Osteoblast (primary cell): Measurements from ENCODE around the gene CCDC177. TPM values are rescaled to one million over a fixed set of nuclear protein-coding genes. Genes with fewer than 3 reads are reported as not detected.

Experiments
- DNase-seq: peaks from one replicate; pipeline ENCODE4 v3.0.0; 2011; ENCODE audit warnings: low spot score, mixed read lengths; ENCODE audit not compliant: insufficient read length; ENCODE audit errors: missing footprints
- H2AFZ ChIP-seq: 2 replicates; pipeline ENCODE4 v1.6.0; 2011; ENCODE audit warnings: mild to moderate bottlenecking, low read length
- H3K27ac ChIP-seq: 2 replicates; pipeline ENCODE4 v1.5.1; 2011; ENCODE audit warnings: mild to moderate bottlenecking, low read depth, low read length, moderate library complexity
- H3K27me3 ChIP-seq: 2 replicates; pipeline ENCODE4 v1.6.0; 2012; ENCODE audit warnings: mild to moderate bottlenecking, control low read depth, inconsistent platforms, low read length, moderate library complexity; ENCODE audit not compliant: insufficient read depth
- H3K36me3 ChIP-seq: 2 replicates; pipeline ENCODE4 v1.5.1; 2011; ENCODE audit warnings: mild to moderate bottlenecking, low read length, control low read depth, moderate library complexity; ENCODE audit not compliant: insufficient read depth
- H3K4me1 ChIP-seq: 2 replicates; pipeline ENCODE4 v1.5.1; 2011; ENCODE audit warnings: mild to moderate bottlenecking, low read length, control low read depth, moderate library complexity; ENCODE audit not compliant: insufficient read depth
- H3K4me2 ChIP-seq: 2 replicates; pipeline ENCODE4 v1.6.0; 2011; ENCODE audit warnings: mild to moderate bottlenecking, low read length; ENCODE audit not compliant: insufficient read depth
- H3K4me3 ChIP-seq: fragments of 200-600 bp; sonication (generic); 3 replicates; pipeline ENCODE4 v1.5.1; 2012; ENCODE audit warnings: mild to moderate bottlenecking, low read length, inconsistent platforms; ENCODE audit not compliant: insufficient read depth
- H3K79me2 ChIP-seq: 2 replicates; pipeline ENCODE4 v1.6.0; 2012; ENCODE audit warnings: mild to moderate bottlenecking, low read length, control low read depth, inconsistent platforms; ENCODE audit not compliant: insufficient read depth
- H3K9me3 ChIP-seq: 2 replicates; pipeline ENCODE4 v1.5.1; 2011; ENCODE audit warnings: low read depth, low read length, control low read depth
- H4K20me1 ChIP-seq: 2 replicates; pipeline ENCODE4 v1.6.0; 2012; ENCODE audit warnings: mild to moderate bottlenecking, low read length, control low read depth; ENCODE audit not compliant: insufficient read depth
- total RNA-seq: library from RNA; depleted of rRNA; stranded (reverse); fragments of >200 nt; gene quantifications from 2 replicates; pipeline ENCODE4 v1.2.3, GENCODE V29; 2012
- TF ChIP-seq, protein P1 (sequence below): IDR thresholded peaks from 2 replicates; pipeline ENCODE4 v1.5.1; 2011; ENCODE audit warnings: mild to moderate bottlenecking, low read depth, low read length, moderate library complexity; ENCODE audit errors: extremely low read depth

The CCDC177 gene
- total RNA-seq, 1 donor, result not detected

DNA sequence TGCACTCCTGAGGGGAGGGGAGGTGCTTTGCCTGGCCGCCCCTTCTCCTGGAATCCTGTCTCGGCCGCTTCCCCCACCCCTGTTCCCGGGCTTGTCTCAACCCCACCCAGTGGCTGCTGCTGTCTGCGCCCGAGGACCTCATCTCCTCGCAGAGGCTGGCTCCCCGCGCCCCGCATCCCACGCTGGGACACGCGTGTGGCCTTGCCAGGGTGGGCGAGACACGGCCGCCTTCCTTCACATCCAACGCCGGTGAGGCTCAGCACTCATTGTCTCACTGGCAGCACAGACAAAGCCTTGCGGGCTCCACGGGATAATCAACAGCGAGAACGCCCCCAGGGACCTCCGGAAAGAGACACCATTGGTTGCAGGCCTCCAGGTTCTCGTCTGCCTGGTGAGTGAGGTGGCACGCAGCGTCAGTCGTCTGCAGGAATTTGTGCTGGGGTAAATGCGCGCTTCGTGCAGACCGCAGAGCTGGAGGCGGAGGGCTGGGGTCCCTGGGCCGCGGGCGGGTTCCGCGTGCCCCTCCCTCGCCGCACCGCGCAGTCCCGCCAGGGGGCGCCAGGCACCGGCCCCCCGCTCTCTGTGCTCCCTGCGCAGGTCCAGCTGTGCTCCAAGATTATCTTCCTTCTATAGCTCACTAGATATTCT lies 26.8 kb downstream of the CCDC177 start:
- TF ChIP-seq, protein P1, sequence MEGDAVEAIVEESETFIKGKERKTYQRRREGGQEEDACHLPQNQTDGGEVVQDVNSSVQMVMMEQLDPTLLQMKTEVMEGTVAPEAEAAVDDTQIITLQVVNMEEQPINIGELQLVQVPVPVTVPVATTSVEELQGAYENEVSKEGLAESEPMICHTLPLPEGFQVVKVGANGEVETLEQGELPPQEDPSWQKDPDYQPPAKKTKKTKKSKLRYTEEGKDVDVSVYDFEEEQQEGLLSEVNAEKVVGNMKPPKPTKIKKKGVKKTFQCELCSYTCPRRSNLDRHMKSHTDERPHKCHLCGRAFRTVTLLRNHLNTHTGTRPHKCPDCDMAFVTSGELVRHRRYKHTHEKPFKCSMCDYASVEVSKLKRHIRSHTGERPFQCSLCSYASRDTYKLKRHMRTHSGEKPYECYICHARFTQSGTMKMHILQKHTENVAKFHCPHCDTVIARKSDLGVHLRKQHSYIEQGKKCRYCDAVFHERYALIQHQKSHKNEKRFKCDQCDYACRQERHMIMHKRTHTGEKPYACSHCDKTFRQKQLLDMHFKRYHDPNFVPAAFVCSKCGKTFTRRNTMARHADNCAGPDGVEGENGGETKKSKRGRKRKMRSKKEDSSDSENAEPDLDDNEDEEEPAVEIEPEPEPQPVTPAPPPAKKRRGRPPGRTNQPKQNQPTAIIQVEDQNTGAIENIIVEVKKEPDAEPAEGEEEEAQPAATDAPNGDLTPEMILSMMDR, result peak; percentile 54
- DNase-seq, result peak; percentile 88
- Histone ChIP-seq H3K27me3 (peaks cover 28% of the 10 kb centered on the region), H3K9me3 (no peaks in the 10 kb centered on the region), H3K4me1 (peaks cover 4% of the 10 kb centered on the region), H2AFZ (peak overlapping the region; percentile 62), H3K79me2 (no peaks in the 10 kb centered on the region), H3K36me3 (no peaks in the 10 kb centered on the region), H3K27ac (no peak overlapping the region), H3K4me2 (peak overlapping the region; percentile 13), H4K20me1 (no peaks in the 10 kb centered on the region), H3K4me3 (no peak overlapping the region)

DNA sequence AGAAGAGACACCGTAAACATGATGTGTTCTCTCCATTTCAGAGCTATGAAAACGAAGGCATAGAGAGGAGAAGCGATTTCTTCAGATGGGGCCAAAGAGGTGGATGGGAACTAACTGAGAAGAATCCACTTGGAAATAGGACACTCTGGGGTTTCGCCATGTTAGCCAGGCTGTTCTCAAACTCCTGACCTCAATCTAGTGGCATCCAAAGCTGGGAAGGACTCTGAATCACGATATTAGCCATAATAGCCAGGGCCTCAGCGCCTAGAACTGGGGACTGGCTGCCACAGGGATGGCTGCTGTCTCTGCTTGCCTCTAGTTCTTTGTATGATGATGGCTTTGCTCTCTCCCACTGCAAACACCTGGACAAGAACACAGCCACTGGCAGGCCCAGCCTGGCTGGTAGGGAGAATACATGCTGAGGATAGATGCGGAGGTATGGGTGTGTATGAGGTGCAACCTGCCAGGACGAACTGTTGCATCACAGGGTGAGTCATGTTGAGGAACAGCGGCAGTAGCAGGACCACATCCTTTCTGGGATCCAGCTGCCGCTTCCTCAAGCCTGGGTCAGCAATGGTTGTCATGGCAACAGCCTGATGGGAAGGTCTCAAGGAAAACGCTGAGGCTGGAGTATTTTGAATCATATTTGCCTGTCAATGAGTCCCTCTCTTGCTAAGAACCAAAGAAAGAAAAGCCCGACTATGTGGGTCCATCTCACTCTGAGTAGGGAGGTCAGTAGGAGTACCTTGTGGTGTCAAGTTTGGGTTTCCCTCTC lies 31.1 kb downstream of the CCDC177 start:
- no peak overlapping the region for H3K4me3 ChIP-seq
- peaks cover 4% of the 10 kb centered on the region for H3K4me1 ChIP-seq
- no peak overlapping the region for H2AFZ ChIP-seq
- TF ChIP-seq, protein P1, result no peak
- H3K27me3 ChIP-seq, result peaks cover 9% of the 10 kb centered on the region
- peak; percentile 94 for DNase-seq
- H3K27ac ChIP-seq, result no peak overlapping the region
- no peaks in the 10 kb centered on the region for H3K79me2 ChIP-seq
- no peaks in the 10 kb centered on the region for H4K20me1 ChIP-seq
- no peak overlapping the region for H3K4me2 ChIP-seq
- no peaks in the 10 kb centered on the region for H3K36me3 ChIP-seq
- no peaks in the 10 kb centered on the region for H3K9me3 ChIP-seq

DNA sequence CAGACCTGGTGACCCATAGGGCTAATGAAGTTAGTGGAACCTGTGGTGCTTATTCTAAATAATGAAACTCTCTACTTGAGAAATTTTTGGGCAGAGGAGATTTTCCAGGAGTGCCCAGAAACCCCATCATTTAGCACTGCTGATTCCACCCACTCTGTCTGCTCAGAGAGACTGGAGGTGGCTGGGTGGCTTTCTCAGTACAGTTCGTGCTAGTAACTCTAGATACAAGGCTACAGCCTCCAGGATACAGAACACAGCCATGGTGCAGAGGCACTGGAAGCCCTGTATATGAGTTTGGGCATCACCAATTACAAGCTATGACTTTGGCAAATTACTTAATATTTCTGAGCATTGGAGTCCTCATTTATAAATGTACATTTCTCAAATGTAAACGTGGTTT lies 32.4 kb downstream of the CCDC177 start:
- H3K27me3 ChIP-seq, result no peaks in the 10 kb centered on the region
- H3K27ac ChIP-seq, result no peak overlapping the region
- H3K4me2 ChIP-seq, result no peak overlapping the region
- no peak overlapping the region for H2AFZ ChIP-seq
- DNase-seq, result peak; percentile 62
- H3K79me2 ChIP-seq, result no peaks in the 10 kb centered on the region
- peaks cover 4% of the 10 kb centered on the region for H3K4me1 ChIP-seq
- H3K9me3 ChIP-seq, result no peaks in the 10 kb centered on the region
- H3K4me3 ChIP-seq, result no peak overlapping the region
- no peaks in the 10 kb centered on the region for H3K36me3 ChIP-seq
- TF ChIP-seq, protein P1, result no peak
- H4K20me1 ChIP-seq, result no peaks in the 10 kb centered on the region

DNA sequence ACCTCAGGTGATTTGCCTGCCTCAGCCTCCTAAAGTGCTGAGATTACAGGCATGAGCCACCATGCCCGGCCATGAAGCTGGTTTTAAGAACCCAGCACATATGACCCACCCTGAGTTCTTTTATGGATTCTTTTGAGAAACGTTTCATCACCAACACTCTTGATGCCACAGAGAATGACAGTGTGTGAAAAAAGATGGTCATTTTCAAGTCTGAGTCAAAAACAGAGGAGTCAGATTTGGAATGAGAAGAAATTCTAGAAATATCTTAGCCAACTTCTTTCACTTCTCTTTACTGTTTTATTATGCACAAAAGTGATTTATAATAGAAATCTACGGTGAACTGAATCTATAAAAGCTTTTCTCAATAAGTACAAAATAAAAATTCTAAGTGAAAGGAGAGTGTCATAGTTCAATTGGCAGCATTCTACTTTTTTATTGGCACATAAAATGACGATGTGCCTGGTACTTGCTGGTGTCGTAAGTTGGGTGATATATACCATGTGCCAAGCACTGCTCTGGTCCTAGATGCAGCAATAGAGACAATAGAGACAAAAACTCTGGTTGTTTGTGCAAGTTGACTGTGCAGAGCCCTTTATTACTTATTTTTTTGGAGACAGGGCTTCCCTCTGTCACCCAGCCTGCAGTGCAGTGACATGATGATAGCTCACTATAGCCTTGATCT lies 33.9 kb downstream of the CCDC177 start:
- H3K79me2 ChIP-seq, result no peaks in the 10 kb centered on the region
- H3K27ac ChIP-seq, result no peak overlapping the region
- H3K4me1 ChIP-seq, result peaks cover 4% of the 10 kb centered on the region
- H3K9me3 ChIP-seq, result no peaks in the 10 kb centered on the region
- H4K20me1 ChIP-seq, result no peaks in the 10 kb centered on the region
- H3K4me3 ChIP-seq, result no peak overlapping the region
- H3K36me3 ChIP-seq, result no peaks in the 10 kb centered on the region
- peaks cover 4% of the 10 kb centered on the region for H3K27me3 ChIP-seq
- no peak for DNase-seq
- H3K4me2 ChIP-seq, result no peak overlapping the region
- H2AFZ ChIP-seq, result no peak overlapping the region
- TF ChIP-seq, protein P1, result no peak
